MM.1S (cell line): ENCODE measurements around the gene SLC25A6.

Experiments used
- DNase-seq: peaks from one replicate; pipeline ENCODE4 v3.0.0-alpha.2; 2015
- H2AFZ ChIP-seq: fragments of 300-600 bp; sonication (generic); 2 replicates; pipeline ENCODE4 v1.6.0; 2016; ENCODE audit warnings: antibody characterized with exemption, low read length
- H3F3A ChIP-seq: fragments of 300-600 bp; sonication (generic); 2 replicates; pipeline ENCODE4 v1.6.1; 2016; ENCODE audit warnings: mild to moderate bottlenecking, antibody characterized with exemption, low read length, moderate library complexity, mixed read lengths; ENCODE audit not compliant: insufficient read depth
- H3K27ac ChIP-seq: fragments of 300-600 bp; sonication (generic); 2 replicates; pipeline ENCODE4 v1.5.1; 2016; ENCODE audit warnings: mild to moderate bottlenecking, low read length
- H3K27me3 ChIP-seq: fragments of 300-600 bp; sonication (generic); replicated peaks from 2 replicates; pipeline ENCODE4 v1.6.0; 2016; ENCODE audit warnings: low read length; ENCODE audit not compliant: insufficient read depth
- H3K36me3 ChIP-seq: fragments of 300-600 bp; sonication (generic); replicated peaks from 2 replicates; pipeline ENCODE4 v1.6.1; 2016; ENCODE audit warnings: mild to moderate bottlenecking, low read length, mixed read lengths; ENCODE audit not compliant: insufficient read depth
- H3K4me1 ChIP-seq: fragments of 300-600 bp; sonication (generic); 2 replicates; pipeline ENCODE4 v1.6.1; 2016; ENCODE audit warnings: low read length, mixed read lengths
- H3K4me2 ChIP-seq: fragments of 300-600 bp; sonication (generic); 2 replicates; pipeline ENCODE4 v1.6.0; 2016; ENCODE audit warnings: low read depth, low read length
- H3K4me3 ChIP-seq: fragments of 300-600 bp; sonication (generic); 2 replicates; pipeline ENCODE4 v1.5.1; 2016; ENCODE audit warnings: low read length, mixed read lengths
- H3K79me2 ChIP-seq: fragments of 300-600 bp; sonication (generic); 2 replicates; pipeline ENCODE4 v1.6.1; 2016; ENCODE audit warnings: mixed run types, low read length, mixed read lengths
- H3K9ac ChIP-seq: fragments of 300-600 bp; sonication (generic); 2 replicates; pipeline ENCODE4 v1.6.1; 2016; ENCODE audit warnings: low read length, mixed read lengths
- H3K9me2 ChIP-seq: fragments of 300-600 bp; sonication (generic); replicated peaks from 2 replicates; pipeline ENCODE4 v1.6.1; 2016; ENCODE audit warnings: mild to moderate bottlenecking, low read length, mixed read lengths; ENCODE audit not compliant: insufficient read depth
- H3K9me3 ChIP-seq: fragments of 300-600 bp; sonication (generic); replicated peaks from 2 replicates; pipeline ENCODE4 v1.6.1; 2016; ENCODE audit warnings: mild to moderate bottlenecking, low read length, mixed read lengths; ENCODE audit not compliant: insufficient read depth
- H4K20me1 ChIP-seq: fragments of 300-600 bp; sonication (generic); 2 replicates; pipeline ENCODE4 v1.6.1; 2016; ENCODE audit warnings: mild to moderate bottlenecking, low read length, moderate library complexity, mixed read lengths; ENCODE audit not compliant: insufficient read depth
- CTCF ChIP-seq: fragments of 300-600 bp; sonication (generic); IDR thresholded peaks from 2 replicates; pipeline ENCODE4 v1.5.1; 2016; ENCODE audit warnings: antibody characterized with exemption, low read length, mixed read lengths
- EZH2 ChIP-seq: fragments of 300-600 bp; sonication (generic); optimal IDR thresholded peaks from 2 replicates; pipeline ENCODE3; 2017; ENCODE audit warnings: low read depth, mild to moderate bottlenecking, antibody characterized with exemption, low read length, mixed read lengths
- EZH2phosphoT487 ChIP-seq: fragments of 300-600 bp; sonication (generic); IDR thresholded peaks from 2 replicates; pipeline ENCODE4 v1.6.1; 2018; ENCODE audit warnings: antibody characterized with exemption, low read length

SLC25A6 gene

GRCh38 chrX:1341545-1342184 lies 50.2 kb downstream of the SLC25A6 start:
- H3K36me3 ChIP-seq = no peaks in the 10 kb centered on the region
- no peak overlapping the region for H3K27ac ChIP-seq
- no peaks in the 10 kb centered on the region for H3K79me2 ChIP-seq
- no peak for TF ChIP-seq EZH2
- no peak for TF ChIP-seq CTCF
- no peak for TF ChIP-seq EZH2phosphoT487
- DNase-seq = no peak
- no peak overlapping the region for H3K4me2 ChIP-seq
- H3K4me3 ChIP-seq = no peak overlapping the region
- H4K20me1 ChIP-seq = no peaks in the 10 kb centered on the region
- H3K4me1 ChIP-seq = no peaks in the 10 kb centered on the region
- H2AFZ ChIP-seq = no peak overlapping the region
- H3K9ac ChIP-seq = no peak overlapping the region
- H3K9me3 ChIP-seq = no peaks in the 10 kb centered on the region
- H3F3A ChIP-seq = no peaks in the 10 kb centered on the region
- H3K27me3 ChIP-seq = no peaks in the 10 kb centered on the region; the same call in 1 of the 2 replicates
- H3K9me2 ChIP-seq = no peaks in the 10 kb centered on the region

GRCh38 chrX:1336948-1337779 lies 54.7 kb downstream of the SLC25A6 start:
- H3K36me3 ChIP-seq = no peaks in the 10 kb centered on the region

GRCh38 chrX:1336331-1336943 lies 55.5 kb downstream of the SLC25A6 start, which contains the start of gene IL3RA:
IL3RA (plus strand) TSS chrX:1336785; CDS start chrX:1341766, 4,981 bp downstream.
- H3K79me2 ChIP-seq = no peaks in the 10 kb centered on the region
- no peaks in the 10 kb centered on the region for H3K36me3 ChIP-seq
- H3K27ac ChIP-seq = no peak within 1 kb of the TSS
- H3K4me3 ChIP-seq = peak within 1 kb of the TSS; percentile 59
- TF ChIP-seq EZH2phosphoT487 (no peak), CTCF (no peak)
- H2AFZ ChIP-seq = peak within 1 kb of the TSS; percentile 48; the same call in 1 of the 2 replicates
- DNase-seq = peak; percentile 9
- H4K20me1 ChIP-seq = no peaks in the 10 kb centered on the region
- peak within 1 kb of the TSS; percentile 84 for H3K4me2 ChIP-seq
- peak within 1 kb of the TSS; percentile 23; the same call in 1 of the 2 replicates for H3K9ac ChIP-seq
- no peaks in the 10 kb centered on the region; the same call in 1 of the 2 replicates for H3K27me3 ChIP-seq
- H3K9me3 ChIP-seq = no peaks in the 10 kb centered on the region
- no peaks in the 10 kb centered on the region for H3K9me2 ChIP-seq
- H3F3A ChIP-seq = no peaks in the 10 kb centered on the region
- no peaks in the 10 kb centered on the region for H3K4me1 ChIP-seq

More at GRCh38 chrX:1336948-1337779, 54.7 kb downstream of the SLC25A6 start:
- Histone ChIP-seq H3K4me3 (peak overlapping the region; percentile 59), H3K9me2 (no peaks in the 10 kb centered on the region), H3K9ac (peak overlapping the region; percentile 23; the same call in 1 of the 2 replicates), H3K79me2 (no peaks in the 10 kb centered on the region), H3K27ac (no peak overlapping the region), H3F3A (no peaks in the 10 kb centered on the region), H3K4me1 (no peaks in the 10 kb centered on the region), H4K20me1 (no peaks in the 10 kb centered on the region), H3K4me2 (peak overlapping the region; percentile 84), H2AFZ (peak overlapping the region; percentile 48; the same call in 1 of the 2 replicates), H3K9me3 (no peaks in the 10 kb centered on the region), H3K27me3 (no peaks in the 10 kb centered on the region; the same call in 1 of the 2 replicates)
- DNase-seq = peak; percentile 11
- no peak for TF ChIP-seq CTCF
- TF ChIP-seq EZH2 = no peak
- no peak for TF ChIP-seq EZH2phosphoT487
